Measurements from ENCODE around the gene TOB2.

Gene TOB2

GRCh38 chr22:41431656-41432055 lies 14.9 kb downstream of the TOB2 start:
- TF ChIP-seq CTCF (IDR thresholded peaks at IDR 0.05; ENCODE audit: low read length) (no peak), EZH2 (IDR thresholded peaks at IDR 0.05; ENCODE audit: borderline replicate concordance, low read length) (no peak)
- Histone ChIP-seq H3K4me3 (ENCODE audit: low read depth, low read length, poor library complexity, severe bottlenecking) (no peak overlapping the region), H3K9ac (ENCODE audit: low read length) (no peak overlapping the region), H3K4me1 (ENCODE audit: insufficient read depth, low read length, severe bottlenecking) (no peaks in the 10 kb centered on the region), H3K9me2 (ENCODE audit: low read depth, low read length) (no peaks in the 10 kb centered on the region), H3K36me3 (ENCODE audit: insufficient read depth, low read length) (peaks cover 54% of the 10 kb centered on the region), H3F3A (ENCODE audit: insufficient read depth, low read length) (no peaks in the 10 kb centered on the region), H3K27me3 (ENCODE audit: insufficient read depth, low read length) (no peaks in the 10 kb centered on the region), H4K20me1 (ENCODE audit: insufficient read depth, low read length) (no peaks in the 10 kb centered on the region), H3K79me2 (ENCODE audit: insufficient read depth, low read length) (no peaks in the 10 kb centered on the region), H3K27ac (ENCODE audit: low read depth, low read length, poor library complexity, severe bottlenecking) (no peak overlapping the region), H3K9me3 (ENCODE audit: low read length) (no peaks in the 10 kb centered on the region), H2AFZ (ENCODE audit: low read length) (no peak overlapping the region), H3K4me2 (ENCODE audit: low read length) (no peak overlapping the region)

GRCh38 chr22:41429951-41430332 lies 16.7 kb downstream of the TOB2 start:
- no peak overlapping the region for H2AFZ ChIP-seq (ENCODE audit: low read length)
- no peaks in the 10 kb centered on the region for H3K4me1 ChIP-seq (ENCODE audit: insufficient read depth, low read length, severe bottlenecking)
- H3F3A ChIP-seq (ENCODE audit: insufficient read depth, low read length): no peaks in the 10 kb centered on the region
- no peak overlapping the region for H3K4me2 ChIP-seq (ENCODE audit: low read length)
- H3K36me3 ChIP-seq (ENCODE audit: insufficient read depth, low read length): peaks cover 37% of the 10 kb centered on the region
- no peaks in the 10 kb centered on the region for H3K27me3 ChIP-seq (ENCODE audit: insufficient read depth, low read length)
- H3K79me2 ChIP-seq (ENCODE audit: insufficient read depth, low read length): no peaks in the 10 kb centered on the region
- TF ChIP-seq CTCF (IDR thresholded peaks at IDR 0.05; ENCODE audit: low read length) (no peak), EZH2 (IDR thresholded peaks at IDR 0.05; ENCODE audit: borderline replicate concordance, low read length) (no peak)
- H3K9me2 ChIP-seq (ENCODE audit: low read depth, low read length): no peaks in the 10 kb centered on the region
- no peaks in the 10 kb centered on the region for H4K20me1 ChIP-seq (ENCODE audit: insufficient read depth, low read length)
- H3K4me3 ChIP-seq (ENCODE audit: low read depth, low read length, poor library complexity, severe bottlenecking): no peak overlapping the region
- no peak overlapping the region for H3K27ac ChIP-seq (ENCODE audit: low read depth, low read length, poor library complexity, severe bottlenecking)
- H3K9me3 ChIP-seq (ENCODE audit: low read length): no peaks in the 10 kb centered on the region
- no peak overlapping the region for H3K9ac ChIP-seq (ENCODE audit: low read length)

GRCh38 chr22:41429232-41429950 lies 17.2 kb downstream of the TOB2 start:
- TF ChIP-seq EZH2 (IDR thresholded peaks at IDR 0.05; ENCODE audit: borderline replicate concordance, low read length): no peak
- no peak for TF ChIP-seq CTCF (IDR thresholded peaks at IDR 0.05; ENCODE audit: low read length)
- no peaks in the 10 kb centered on the region for H3K9me3 ChIP-seq (ENCODE audit: low read length)
- peaks cover 31% of the 10 kb centered on the region for H3K36me3 ChIP-seq (ENCODE audit: insufficient read depth, low read length)
- no peak overlapping the region for H3K27ac ChIP-seq (ENCODE audit: low read depth, low read length, poor library complexity, severe bottlenecking)
- no peaks in the 10 kb centered on the region for H4K20me1 ChIP-seq (ENCODE audit: insufficient read depth, low read length)
- H3K9me2 ChIP-seq (ENCODE audit: low read depth, low read length): no peaks in the 10 kb centered on the region
- H3K4me1 ChIP-seq (ENCODE audit: insufficient read depth, low read length, severe bottlenecking): no peaks in the 10 kb centered on the region
- H3K9ac ChIP-seq (ENCODE audit: low read length): no peak overlapping the region
- no peak overlapping the region for H2AFZ ChIP-seq (ENCODE audit: low read length)
- no peaks in the 10 kb centered on the region for H3K79me2 ChIP-seq (ENCODE audit: insufficient read depth, low read length)
- H3K27me3 ChIP-seq (ENCODE audit: insufficient read depth, low read length): no peaks in the 10 kb centered on the region
- H3K4me2 ChIP-seq (ENCODE audit: low read length): no peak overlapping the region
- no peaks in the 10 kb centered on the region for H3F3A ChIP-seq (ENCODE audit: insufficient read depth, low read length)
- no peak overlapping the region for H3K4me3 ChIP-seq (ENCODE audit: low read depth, low read length, poor library complexity, severe bottlenecking)

Measured in OCI-LY1 (cell line).